GM12873 (cell line): ENCODE measurements around the gene KRTAP1-4.

Experiments used
- CTCF ChIP-seq: IDR thresholded peaks from 2 replicates; pipeline ENCODE4 v1.5.1; 2012; ENCODE audit warnings: low read depth, mild to moderate bottlenecking, moderate library complexity, low read length, control low read depth; ENCODE audit not compliant: insufficient read depth; ENCODE audit errors: missing control alignments

The KRTAP1-4 gene

GRCh38 chr17:40981115-40981514 is 48.9 kb downstream of the KRTAP1-4 start:
- no peak for TF ChIP-seq CTCF

- no peak for TF ChIP-seq CTCF
Measured at GRCh38 chr17:40980596-40980995, 49.4 kb downstream of the KRTAP1-4 start.

- TF ChIP-seq CTCF: no peak
Measured at GRCh38 chr17:40980117-40980516, 49.9 kb downstream of the KRTAP1-4 start.
